GM12878 (cell line): ENCODE results near the gene IFNLR1. TPM values are rescaled to one million over a fixed set of nuclear protein-coding genes. Genes with fewer than 3 reads are reported as not detected.

Source experiments
- ATAC-seq: fragments of 200-7000 bp; cut with Tn5 transposase; 3 replicates; pipeline ENCODE4 v1.9.1; 2020; ENCODE audit warnings: mild to moderate bottlenecking, moderate library complexity
- BruUV-seq: library from RNA; stranded (reverse); fragments of 400-500 nt; replicated peaks from 2 replicates; lab custom pipeline; 2021; lab: Mats Ljungman, UMichigan
- CTCF ChIA-PET: fragments of 300-600 bp; sonication (Branson Sonifier 250); formaldehyde crosslinking; extraction: SDS; loops from one replicate; lab custom pipeline; 2021; ENCODE audit warnings: inconsistent platforms; lab: Yijun Ruan, JAX
- POLR2A ChIA-PET: fragments of 350-600 bp; formaldehyde crosslinking; extraction: SDS; loops from one replicate; lab custom pipeline; 2021; ENCODE audit warnings: inconsistent platforms; lab: Charles Lee
- RAD21 ChIA-PET: fragments of 300-600 bp; sonication (Branson Sonifier 250); formaldehyde crosslinking; loops from one replicate; lab custom pipeline; 2023; ENCODE audit warnings: antibody characterized with exemption; ENCODE audit not compliant: unreplicated experiment; lab: Charles Lee
- SMC1A ChIA-PET: fragments of 300-600 bp; sonication (Branson Sonifier 250); formaldehyde crosslinking; loops from one replicate; lab custom pipeline; 2023; ENCODE audit not compliant: unreplicated experiment, uncharacterized antibody; lab: Charles Lee
- DNase-seq: peaks from one replicate; pipeline ENCODE4 v3.0.0-alpha.2; 2011; ENCODE audit warnings: low read depth, low spot score
- FAIRE-seq: peaks from 3 replicates; lab custom pipeline; 2011; peaks lifted over from hg19 to GRCh38; lab: Jason Lieb, UNC
- H2AFZ ChIP-seq: 2 replicates; pipeline ENCODE4 v1.6.0; 2011; ENCODE audit warnings: low read depth, low read length, control low read depth; ENCODE audit not compliant: control insufficient read depth
- H3K27ac ChIP-seq: 2 replicates; pipeline ENCODE4 v1.5.1; 2011; ENCODE audit warnings: control low read depth; ENCODE audit not compliant: control insufficient read depth, insufficient read depth
- H3K27me3 ChIP-seq, 2 experiments: replicated peaks in 1 of 2; 2 replicates each; pipeline versions ENCODE4 v1.6.0 to v1.6.1; 2011; ENCODE audit warnings: low read length in 1 of 2; ENCODE audit not compliant: control insufficient read depth in 2 of 2, insufficient read depth in 2 of 2
- H3K36me3 ChIP-seq, 2 experiments: 2 replicates each; pipeline ENCODE4 v1.5.1; 2011; ENCODE audit warnings: low read length in 1 of 2; ENCODE audit not compliant: control insufficient read depth in 2 of 2, insufficient read depth in 2 of 2
- H3K4me1 ChIP-seq: 2 replicates; pipeline ENCODE4 v1.6.1; 2011; ENCODE audit warnings: mild to moderate bottlenecking, low read length, moderate library complexity, mixed read lengths; ENCODE audit not compliant: control insufficient read depth, insufficient read depth
- H3K4me2 ChIP-seq: 2 replicates; pipeline ENCODE4 v1.6.0; 2011; ENCODE audit warnings: control low read depth; ENCODE audit not compliant: control insufficient read depth, insufficient read depth
- H3K4me3 ChIP-seq: fragments of 200-600 bp; sonication (generic); 2 replicates; pipeline ENCODE4 v1.5.1; 2016
- H3K79me2 ChIP-seq: 2 replicates; pipeline ENCODE4 v1.6.0; 2011; ENCODE audit warnings: low read length; ENCODE audit not compliant: control insufficient read depth, insufficient read depth
- H3K9ac ChIP-seq: 2 replicates; pipeline ENCODE4 v1.8.0; 2011; ENCODE audit warnings: low read length, control low read depth, mixed read lengths; ENCODE audit not compliant: control insufficient read depth, insufficient read depth
- H3K9me3 ChIP-seq: replicated peaks from 3 replicates; pipeline ENCODE4 v1.5.1; 2011; ENCODE audit warnings: mild to moderate bottlenecking, low read length; ENCODE audit not compliant: control insufficient read depth, insufficient read depth
- H4K20me1 ChIP-seq: 2 replicates; pipeline ENCODE4 v1.6.0; 2011; ENCODE audit not compliant: control insufficient read depth, insufficient read depth
- ATF7 ChIP-seq: fragments of 450-650 bp; IDR thresholded peaks from 2 replicates; pipeline ENCODE4 v1.6.1; 2016; ENCODE audit warnings: low read depth, mild to moderate bottlenecking
- CEBPB ChIP-seq, 2 experiments: fragments of 150-350 bp in 1 of 2; IDR thresholded peaks; 2 replicates each; pipeline ENCODE4 v1.6.1; 2012 to 2014; ENCODE audit warnings: low read depth in 2 of 2, low read length in 2 of 2, borderline replicate concordance in 1 of 2, inconsistent platforms in 1 of 2
- ELK1 ChIP-seq: IDR thresholded peaks from 2 replicates; pipeline ENCODE4 v1.6.1; 2012; ENCODE audit warnings: low read depth, low read length, improper control_type of control experiment
- KLF5 ChIP-seq: fragments of 450-650 bp; IDR thresholded peaks from 2 replicates; pipeline ENCODE4 v1.6.1; 2014; ENCODE audit warnings: mild to moderate bottlenecking; ENCODE audit not compliant: partially characterized antibody
- MEF2B ChIP-seq: fragments of 450-650 bp; IDR thresholded peaks from 2 replicates; pipeline ENCODE4 v1.6.1; 2018; ENCODE audit warnings: mild to moderate bottlenecking, moderate library complexity; ENCODE audit not compliant: partially characterized antibody, poor library complexity, severe bottlenecking
- NR2C2 ChIP-seq: IDR thresholded peaks from 2 replicates; pipeline ENCODE4 v1.6.1; 2011; ENCODE audit warnings: borderline replicate concordance, low read depth; ENCODE audit not compliant: control insufficient read depth, insufficient read length
- NRF1 ChIP-seq: conservative IDR thresholded peaks from 2 replicates; pipeline ENCODE4 v1.6.1; 2011; ENCODE audit warnings: mild to moderate bottlenecking, low read depth, low read length, improper control_type of control experiment
- PBX3 ChIP-seq: IDR thresholded peaks from 2 replicates; pipeline ENCODE4 v1.6.1; 2011; ENCODE audit warnings: mild to moderate bottlenecking, low read depth, low read length, moderate library complexity; ENCODE audit not compliant: insufficient replicate concordance
- RFX5 ChIP-seq: IDR thresholded peaks from 2 replicates; pipeline ENCODE4 v1.6.1; 2011; ENCODE audit warnings: low read depth, low read length, improper control_type of control experiment
- WGBS: methylation state at CpG from one replicate; pipeline ENCODE4 v1.1.6; 2016; ENCODE audit warnings: low lambda C conversion rate; ENCODE audit not compliant: insufficient replicate concordance, insufficient coverage; ENCODE audit errors: missing lambda C conversion rate; 5-methylcytosine and 5-hydroxymethylcytosine counted together
- in situ Hi-C: fragments of 300-500 bp; cut with MboI; formaldehyde crosslinking; loops from 9 replicates; pipeline ENCODE4 v1.14.3; 2018; ENCODE audit warnings: mixed read lengths
- intact Hi-C: fragments of 100-400 bp; cut with micrococcal nuclease; formaldehyde crosslinking; loops from one replicate; pipeline ENCODE4 v1.14.2; 2022; ENCODE audit not compliant: unreplicated experiment
- polyA plus RNA-seq, 11 experiments: library from polyadenylated mRNA; depleted of rRNA in 4 of 11; unstranded in 6 of 11; stranded (reverse) in 5 of 11; fragments of >200 nt; fragmentation: Nextera tagmentation in 4 of 11; fragmentation: Illumina TruSeq in 1 of 11; extraction: Ambion mirVana in 4 of 11; extraction: Trizol in 1 of 11; gene quantifications; 1 replicate in 1 of 11; 2 replicates in 10 of 11; pipeline versions ENCODE4 v1.2.1 to v1.2.3, GENCODE V29; 2011 to 2016; ENCODE audit warnings: inconsistent platforms in 2 of 11, missing spikeins in 2 of 11, low read depth in 1 of 11
- total RNA-seq, 4 experiments: library from RNA; depleted of rRNA in 3 of 4; stranded (reverse); fragments of >200 nt in 3 of 4; fragmentation: Illumina TruSeq in 1 of 4; extraction: Trizol in 1 of 4; gene quantifications; 2 replicates each; pipeline versions ENCODE4 v1.2.1 to v1.2.3, GENCODE V29; 2013 to 2021
- TF ChIP-seq, protein P1 (sequence below): fragments of 450-650 bp; IDR thresholded peaks from 2 replicates; pipeline ENCODE4 v1.6.1; 2017; ENCODE audit warnings: antibody characterized with exemption, mild to moderate bottlenecking, moderate library complexity

The IFNLR1 gene
- total and polyA plus RNA-seq, 10 of the 15 experiments (the other 5 are each of a cell fraction or from before 2014, with no cell fraction given): 0.31 to 5.6 (median 3.9) TPM

DNA sequence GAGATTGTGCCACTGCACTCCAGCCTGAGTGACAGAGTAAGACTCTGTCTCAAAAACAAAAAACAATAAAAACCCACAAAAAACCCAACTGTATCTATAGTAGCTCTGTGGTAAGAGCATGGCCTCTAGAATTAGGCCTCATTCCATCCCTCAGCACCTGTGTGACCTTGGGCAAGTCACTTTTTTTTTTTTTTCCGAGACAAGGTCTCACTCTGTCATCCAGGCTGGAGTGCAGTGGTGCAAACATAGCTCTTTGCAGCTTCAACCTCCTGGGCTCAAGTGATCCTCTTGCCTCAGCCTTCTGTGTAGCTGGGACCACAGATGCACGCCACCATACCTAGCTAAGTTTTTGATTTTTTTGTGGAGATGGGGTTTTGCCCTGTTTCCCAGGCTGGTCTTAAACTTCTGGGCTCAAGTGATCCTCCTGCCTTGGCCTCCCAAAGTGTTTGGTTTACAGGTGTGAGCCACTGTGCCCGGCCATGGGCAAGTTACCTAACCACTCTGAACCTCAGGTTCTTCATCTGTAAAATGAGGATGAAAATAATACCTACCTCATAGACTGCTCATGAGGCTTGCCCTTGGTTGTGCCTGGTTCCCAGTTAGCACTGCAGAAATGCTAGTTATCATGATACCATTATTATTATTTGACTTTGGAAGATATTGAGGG, 59.8 kb downstream of the IFNLR1 start (continued):
- no peak for TF ChIP-seq ELK1
- TF ChIP-seq, protein P1, sequence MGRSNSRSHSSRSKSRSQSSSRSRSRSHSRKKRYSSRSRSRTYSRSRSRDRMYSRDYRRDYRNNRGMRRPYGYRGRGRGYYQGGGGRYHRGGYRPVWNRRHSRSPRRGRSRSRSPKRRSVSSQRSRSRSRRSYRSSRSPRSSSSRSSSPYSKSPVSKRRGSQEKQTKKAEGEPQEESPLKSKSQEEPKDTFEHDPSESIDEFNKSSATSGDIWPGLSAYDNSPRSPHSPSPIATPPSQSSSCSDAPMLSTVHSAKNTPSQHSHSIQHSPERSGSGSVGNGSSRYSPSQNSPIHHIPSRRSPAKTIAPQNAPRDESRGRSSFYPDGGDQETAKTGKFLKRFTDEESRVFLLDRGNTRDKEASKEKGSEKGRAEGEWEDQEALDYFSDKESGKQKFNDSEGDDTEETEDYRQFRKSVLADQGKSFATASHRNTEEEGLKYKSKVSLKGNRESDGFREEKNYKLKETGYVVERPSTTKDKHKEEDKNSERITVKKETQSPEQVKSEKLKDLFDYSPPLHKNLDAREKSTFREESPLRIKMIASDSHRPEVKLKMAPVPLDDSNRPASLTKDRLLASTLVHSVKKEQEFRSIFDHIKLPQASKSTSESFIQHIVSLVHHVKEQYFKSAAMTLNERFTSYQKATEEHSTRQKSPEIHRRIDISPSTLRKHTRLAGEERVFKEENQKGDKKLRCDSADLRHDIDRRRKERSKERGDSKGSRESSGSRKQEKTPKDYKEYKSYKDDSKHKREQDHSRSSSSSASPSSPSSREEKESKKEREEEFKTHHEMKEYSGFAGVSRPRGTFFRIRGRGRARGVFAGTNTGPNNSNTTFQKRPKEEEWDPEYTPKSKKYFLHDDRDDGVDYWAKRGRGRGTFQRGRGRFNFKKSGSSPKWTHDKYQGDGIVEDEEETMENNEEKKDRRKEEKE: no peak
- TF ChIP-seq NR2C2: no peak
- no peak for TF ChIP-seq NRF1
- TF ChIP-seq, all 136 proteins: peak for 0

DNA sequence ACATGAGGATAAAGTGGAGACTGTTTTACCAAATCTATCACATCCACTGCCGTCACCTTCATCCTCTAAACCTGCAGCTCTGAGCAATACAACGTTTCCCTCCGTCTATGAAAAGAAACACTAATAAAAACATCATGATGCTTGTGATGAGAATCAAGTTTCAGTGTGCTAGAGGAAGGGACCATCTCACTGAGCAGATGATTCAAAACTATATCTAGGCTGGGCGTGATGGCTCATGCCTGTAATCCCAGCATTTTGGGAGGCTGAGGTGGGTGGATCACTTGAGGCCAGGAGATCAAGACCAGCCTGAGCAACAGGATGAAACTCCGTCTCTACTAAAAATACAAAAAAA, 60.4 kb downstream of the IFNLR1 start:
- H3K27ac ChIP-seq: no peak overlapping the region
- POLR2A ChIA-PET: no interaction called here

More for the DNA sequence above, 60.4 kb downstream of the IFNLR1 start:
- no peaks in the 10 kb centered on the region for H3K36me3 ChIP-seq
- SMC1A ChIA-PET: no interaction called here
- 18% methylated on average over 4 of the region's 5 CpGs for WGBS
- H3K79me2 ChIP-seq: no peaks in the 10 kb centered on the region
- no peaks in the 10 kb centered on the region; a peak in 2 of 4 replicates for H3K27me3 ChIP-seq
- no peak overlapping the region for H2AFZ ChIP-seq
- BruUV-seq: no TSS peak
- intact Hi-C loops (no loop called here), in situ Hi-C loops (loop anchor here (5.0 kb wide), 1 partner anchor 51 kb away; no protein-coding TSS in a partner anchor)
- no peak overlapping the region for H3K4me2 ChIP-seq
- no peak overlapping the region for H3K4me3 ChIP-seq
- H4K20me1 ChIP-seq: no peaks in the 10 kb centered on the region
- no peak for ATAC-seq
- no peak for FAIRE-seq
- TF ChIP-seq CEBPB (IDR thresholded peaks at IDR 0.05; ENCODE audit: borderline replicate concordance in 1 of 2, low read depth in 2 of 2, low read length in 2 of 2) (no peak), ATF7 (no peak), RFX5 (no peak), MEF2B (no peak), KLF5 (no peak), PBX3 (no peak)
- no peak for DNase-seq
- H3K9me3 ChIP-seq: peaks cover 5% of the 10 kb centered on the region; the same call in 2 of the 3 replicates
- no peak overlapping the region for H3K9ac ChIP-seq
- CTCF ChIA-PET: interaction anchor here (0.6 kb wide), 1 partner anchor 634 kb away, joined by 3 read pairs; no protein-coding TSS in a partner anchor
- RAD21 ChIA-PET: no interaction called here
- H3K4me1 ChIP-seq: no peaks in the 10 kb centered on the region; the same call in 1 of the 2 replicates
